ENCODE results near the gene FAM240B. TPM values are rescaled to one million over a fixed set of nuclear protein-coding genes. Genes with fewer than 3 reads are reported as not detected.

FAM240B gene
- total RNA-seq, 2 donors from 2014 or later, result not detected

GRCh38 chr9:38662763-38663593 lies 57.0 kb downstream of the FAM240B start:
- Histone ChIP-seq H3K27me3 (no peaks in the 10 kb centered on the region), H3K36me3 (no peaks in the 10 kb centered on the region), H3K4me1 (no peaks in the 10 kb centered on the region), H3K9ac (ENCODE audit: low read depth in 2 of 2, low read length in 2 of 2) (no peak overlapping the region), H3K9me3 (no peaks in the 10 kb centered on the region), H3K27ac (no peak overlapping the region), H3K4me3 (no peak overlapping the region)
- no peak for DNase-seq
- no peak for TF ChIP-seq CTCF (IDR thresholded peaks at IDR 0.05)
- intact Hi-C loops (cut with DNase I), result no loop called here

GRCh38 chr9:38659538-38659937 lies 60.4 kb downstream of the FAM240B start:
- TF ChIP-seq CTCF (IDR thresholded peaks at IDR 0.05), result no peak
- no peak for DNase-seq
- Histone ChIP-seq H3K4me1 (no peaks in the 10 kb centered on the region), H3K27me3 (no peaks in the 10 kb centered on the region), H3K27ac (no peak overlapping the region), H3K9me3 (no peaks in the 10 kb centered on the region), H3K9ac (ENCODE audit: low read depth in 2 of 2, low read length in 2 of 2) (no peak overlapping the region), H3K4me3 (no peak overlapping the region), H3K36me3 (no peaks in the 10 kb centered on the region)
- intact Hi-C loops (cut with DNase I), result no loop called here

- no peak overlapping the region for H3K9ac ChIP-seq (ENCODE audit: low read depth in 2 of 2, low read length in 2 of 2)
- H3K9me3 ChIP-seq, result no peaks in the 10 kb centered on the region
- no peak for DNase-seq
- no peaks in the 10 kb centered on the region for H3K27me3 ChIP-seq
- no peak overlapping the region for H3K27ac ChIP-seq
- H3K4me1 ChIP-seq, result no peaks in the 10 kb centered on the region
- no peak for TF ChIP-seq CTCF (IDR thresholded peaks at IDR 0.05)
- no peaks in the 10 kb centered on the region for H3K36me3 ChIP-seq
- H3K4me3 ChIP-seq, result no peak overlapping the region
- intact Hi-C loops (cut with DNase I), result no loop called here
Measured at GRCh38 chr9:38656896-38657295, 63.0 kb downstream of the FAM240B start.

- Histone ChIP-seq H3K27ac (no peak overlapping the region), H3K9ac (ENCODE audit: low read depth in 2 of 2, low read length in 2 of 2) (no peak overlapping the region)
- TF ChIP-seq CTCF (IDR thresholded peaks at IDR 0.05), result no peak
Measured at GRCh38 chr9:38652486-38652885, 67.4 kb downstream of the FAM240B start.

GRCh38 chr9:38652044-38652443 lies 67.9 kb downstream of the FAM240B start:
- Histone ChIP-seq H3K4me1 (no peaks in the 10 kb centered on the region), H3K27ac (no peak overlapping the region), H3K9ac (ENCODE audit: low read depth in 2 of 2, low read length in 2 of 2) (no peak overlapping the region), H3K27me3 (no peaks in the 10 kb centered on the region), H3K4me3 (no peak overlapping the region), H3K9me3 (no peaks in the 10 kb centered on the region), H3K36me3 (no peaks in the 10 kb centered on the region)
- intact Hi-C loops (cut with DNase I), result no loop called here
- DNase-seq, result no peak
- TF ChIP-seq CTCF (IDR thresholded peaks at IDR 0.05), result no peak

More at GRCh38 chr9:38652486-38652885, 67.4 kb downstream of the FAM240B start:
- intact Hi-C loops (cut with DNase I), result no loop called here
- Histone ChIP-seq H3K27me3 (no peaks in the 10 kb centered on the region), H3K9me3 (no peaks in the 10 kb centered on the region), H3K4me1 (no peaks in the 10 kb centered on the region), H3K36me3 (no peaks in the 10 kb centered on the region), H3K4me3 (no peak overlapping the region)
- DNase-seq, result no peak
